ENCODE measurements around the gene SULT1C3.

DNA sequence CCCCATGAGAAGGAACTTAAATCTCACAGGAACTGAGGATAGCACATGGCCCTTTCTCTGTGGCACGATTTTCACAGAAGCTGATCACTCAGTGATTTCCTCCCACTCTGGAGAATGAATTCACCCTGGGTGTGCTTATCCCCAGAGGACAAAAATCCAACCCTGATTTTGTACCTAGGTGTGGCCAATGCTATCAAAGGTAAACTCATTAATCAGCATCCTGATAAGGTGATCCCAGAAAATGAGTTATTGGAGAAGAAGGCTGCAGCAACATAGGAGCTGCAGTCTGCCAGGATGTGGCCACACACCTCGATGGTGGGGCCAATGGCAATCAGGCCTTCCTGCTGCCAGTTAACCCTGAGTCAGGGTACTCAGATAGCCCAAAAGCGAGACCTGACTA, 40.7 kb downstream of the SULT1C3 start:
- TF ChIP-seq, protein P1, sequence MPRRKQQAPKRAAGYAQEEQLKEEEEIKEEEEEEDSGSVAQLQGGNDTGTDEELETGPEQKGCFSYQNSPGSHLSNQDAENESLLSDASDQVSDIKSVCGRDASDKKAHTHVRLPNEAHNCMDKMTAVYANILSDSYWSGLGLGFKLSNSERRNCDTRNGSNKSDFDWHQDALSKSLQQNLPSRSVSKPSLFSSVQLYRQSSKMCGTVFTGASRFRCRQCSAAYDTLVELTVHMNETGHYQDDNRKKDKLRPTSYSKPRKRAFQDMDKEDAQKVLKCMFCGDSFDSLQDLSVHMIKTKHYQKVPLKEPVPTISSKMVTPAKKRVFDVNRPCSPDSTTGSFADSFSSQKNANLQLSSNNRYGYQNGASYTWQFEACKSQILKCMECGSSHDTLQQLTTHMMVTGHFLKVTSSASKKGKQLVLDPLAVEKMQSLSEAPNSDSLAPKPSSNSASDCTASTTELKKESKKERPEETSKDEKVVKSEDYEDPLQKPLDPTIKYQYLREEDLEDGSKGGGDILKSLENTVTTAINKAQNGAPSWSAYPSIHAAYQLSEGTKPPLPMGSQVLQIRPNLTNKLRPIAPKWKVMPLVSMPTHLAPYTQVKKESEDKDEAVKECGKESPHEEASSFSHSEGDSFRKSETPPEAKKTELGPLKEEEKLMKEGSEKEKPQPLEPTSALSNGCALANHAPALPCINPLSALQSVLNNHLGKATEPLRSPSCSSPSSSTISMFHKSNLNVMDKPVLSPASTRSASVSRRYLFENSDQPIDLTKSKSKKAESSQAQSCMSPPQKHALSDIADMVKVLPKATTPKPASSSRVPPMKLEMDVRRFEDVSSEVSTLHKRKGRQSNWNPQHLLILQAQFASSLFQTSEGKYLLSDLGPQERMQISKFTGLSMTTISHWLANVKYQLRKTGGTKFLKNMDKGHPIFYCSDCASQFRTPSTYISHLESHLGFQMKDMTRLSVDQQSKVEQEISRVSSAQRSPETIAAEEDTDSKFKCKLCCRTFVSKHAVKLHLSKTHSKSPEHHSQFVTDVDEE (CRISPR knock-in tag; IDR thresholded peaks at IDR 0.05), result no peak
- TF ChIP-seq ZNF8 (CRISPR knock-in tag; IDR thresholded peaks at IDR 0.05) (no peak), BACH2 (CRISPR knock-in tag; IDR thresholded peaks at IDR 0.05; ENCODE audit: borderline replicate concordance) (no peak), TOX (CRISPR knock-in tag; IDR thresholded peaks at IDR 0.05; ENCODE audit: borderline replicate concordance) (no peak), CSDC2 (CRISPR knock-in tag; IDR thresholded peaks at IDR 0.05) (no peak), ISL1 (CRISPR knock-in tag; IDR thresholded peaks at IDR 0.05) (no peak), ZNF565 (CRISPR knock-in tag; conservative IDR thresholded peaks at IDR 0.05; ENCODE audit: low read depth) (no peak)
- TF ChIP-seq, protein P2, sequence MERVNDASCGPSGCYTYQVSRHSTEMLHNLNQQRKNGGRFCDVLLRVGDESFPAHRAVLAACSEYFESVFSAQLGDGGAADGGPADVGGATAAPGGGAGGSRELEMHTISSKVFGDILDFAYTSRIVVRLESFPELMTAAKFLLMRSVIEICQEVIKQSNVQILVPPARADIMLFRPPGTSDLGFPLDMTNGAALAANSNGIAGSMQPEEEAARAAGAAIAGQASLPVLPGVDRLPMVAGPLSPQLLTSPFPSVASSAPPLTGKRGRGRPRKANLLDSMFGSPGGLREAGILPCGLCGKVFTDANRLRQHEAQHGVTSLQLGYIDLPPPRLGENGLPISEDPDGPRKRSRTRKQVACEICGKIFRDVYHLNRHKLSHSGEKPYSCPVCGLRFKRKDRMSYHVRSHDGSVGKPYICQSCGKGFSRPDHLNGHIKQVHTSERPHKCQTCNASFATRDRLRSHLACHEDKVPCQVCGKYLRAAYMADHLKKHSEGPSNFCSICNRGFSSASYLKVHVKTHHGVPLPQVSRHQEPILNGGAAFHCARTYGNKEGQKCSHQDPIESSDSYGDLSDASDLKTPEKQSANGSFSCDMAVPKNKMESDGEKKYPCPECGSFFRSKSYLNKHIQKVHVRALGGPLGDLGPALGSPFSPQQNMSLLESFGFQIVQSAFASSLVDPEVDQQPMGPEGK (CRISPR knock-in tag; IDR thresholded peaks at IDR 0.05; ENCODE audit: borderline replicate concordance), result no peak

Measured in SK-N-SH treated with all-trans-retinoic acid at 6 μM for 48 hours (cell line).